GM21723 (cell line): ENCODE data around the gene RBCK1.
"Not testable (repeated sequence)": the region's sequence is repeated elsewhere in the genome, so short reads cannot be mapped to it uniquely, and the experiment has no call there.

Source experiments
- ATAC-seq: cut with Tn5 transposase; IDR thresholded peaks from one replicate; pipeline ENCODE4 v1.9.1; 2021; ENCODE audit warnings: mild to moderate bottlenecking, moderate library complexity; ENCODE audit not compliant: unreplicated experiment

Gene RBCK1

DNA sequence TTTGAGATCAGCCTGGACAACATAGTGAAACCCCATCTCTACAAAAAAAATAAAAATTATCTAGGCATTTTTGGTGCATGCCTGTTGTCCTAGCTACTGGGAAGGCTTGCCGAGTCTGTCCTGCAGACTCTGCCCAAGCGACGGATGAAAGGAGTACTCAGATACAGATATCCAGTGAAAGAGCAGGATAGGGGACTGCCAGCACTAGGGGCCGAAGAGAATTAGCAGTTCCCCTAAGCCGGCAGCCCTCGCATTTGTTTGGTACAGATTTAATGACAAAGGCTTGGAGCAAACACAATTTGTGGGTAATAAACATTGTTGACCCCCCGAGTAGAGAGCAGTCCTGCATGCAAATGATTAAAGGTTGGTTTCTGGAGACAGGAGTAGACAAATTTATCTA, 59.7 kb downstream of the RBCK1 start:
- ATAC-seq = no peak

DNA sequence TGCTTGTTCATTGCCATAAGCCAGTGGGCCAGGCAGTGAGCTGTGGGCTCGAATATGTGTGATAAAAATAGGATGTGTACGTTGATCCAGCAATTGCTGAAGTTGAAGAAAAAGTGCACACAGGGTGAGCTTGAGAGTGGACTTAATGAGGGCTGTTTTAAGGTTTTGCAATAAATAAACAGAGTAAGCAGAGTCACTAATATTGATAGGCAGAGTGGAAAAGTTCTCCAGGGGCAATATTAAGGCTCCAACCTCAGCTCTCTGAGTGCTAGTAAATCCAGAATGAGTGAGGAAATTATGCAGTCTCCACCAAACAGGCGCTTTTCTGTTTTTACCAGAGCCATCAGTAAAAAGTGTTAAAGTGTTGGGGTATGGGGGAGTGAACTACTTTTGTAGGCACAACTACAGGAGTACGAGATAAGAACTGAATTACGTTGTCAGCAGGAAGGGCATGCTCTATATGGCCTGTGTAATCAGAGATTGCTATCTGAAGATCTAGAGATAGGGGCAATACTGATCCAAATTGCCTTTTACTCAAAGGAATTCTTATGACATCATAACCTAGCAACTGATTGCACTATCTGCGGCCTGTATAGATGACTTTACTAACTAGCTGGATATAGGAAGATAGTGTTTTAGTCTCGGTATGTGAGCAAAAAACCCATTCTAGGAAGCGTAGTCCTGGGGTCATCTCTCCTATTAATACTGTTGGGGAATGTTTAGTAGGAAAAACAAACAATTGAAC, 61.8 kb downstream of the RBCK1 start:
- ATAC-seq = no peak

GRCh38 chr20:472137-472846, 64.2 kb downstream of the RBCK1 start:
- ATAC-seq = no peak

- no peak for ATAC-seq
Measured at GRCh38 chr20:472889-473292, 64.8 kb downstream of the RBCK1 start.

GRCh38 chr20:474581-474980, 66.5 kb downstream of the RBCK1 start:
- ATAC-seq = no peak

DNA sequence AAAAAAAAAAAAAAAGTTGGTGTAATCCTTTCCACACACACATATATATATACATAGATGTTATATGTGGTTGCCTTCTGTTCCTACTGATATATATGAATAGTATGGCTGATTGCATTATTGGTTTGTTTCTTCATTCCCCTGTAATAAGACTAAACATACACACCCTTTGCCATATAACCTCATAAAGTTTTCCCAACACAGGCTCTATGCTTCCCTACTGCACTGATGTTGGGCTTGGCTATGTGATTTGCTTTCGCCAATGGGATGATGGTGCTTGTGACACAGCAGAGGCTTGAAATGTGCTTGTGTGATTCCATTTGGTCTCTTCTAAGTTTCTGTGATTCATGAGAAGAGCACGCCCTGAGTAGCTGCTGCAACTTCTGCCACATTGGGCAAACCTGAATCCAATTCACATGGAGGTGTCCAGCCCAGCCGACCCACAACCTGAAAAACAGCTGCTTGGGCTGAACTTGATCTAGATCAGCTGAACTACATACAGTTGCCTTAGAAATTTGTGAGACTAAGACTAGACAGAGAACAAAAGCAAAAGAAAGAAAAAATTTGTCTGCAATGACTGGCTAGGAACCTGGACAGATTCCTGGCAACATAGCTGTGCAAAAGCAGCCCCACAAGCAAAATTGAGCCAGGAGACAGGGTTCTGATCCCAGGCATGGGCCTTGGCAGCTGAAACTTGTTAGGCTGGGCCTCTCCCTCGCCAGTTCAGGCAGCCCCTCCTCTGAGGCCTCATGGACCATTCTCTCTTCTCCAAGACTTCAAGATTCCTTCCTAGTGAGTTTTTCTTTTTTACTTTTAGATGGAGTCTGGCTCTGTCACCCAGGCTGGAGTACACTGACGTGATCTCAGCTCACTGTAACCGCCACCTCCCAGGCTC, 67.6 kb downstream of the RBCK1 start:
- no peak for ATAC-seq

GRCh38 chr20:476561-477249, 68.6 kb downstream of the RBCK1 start:
- not testable (repeated sequence) for ATAC-seq

GRCh38 chr20:478010-478948, 70.2 kb downstream of the RBCK1 start:
- ATAC-seq = no peak

DNA sequence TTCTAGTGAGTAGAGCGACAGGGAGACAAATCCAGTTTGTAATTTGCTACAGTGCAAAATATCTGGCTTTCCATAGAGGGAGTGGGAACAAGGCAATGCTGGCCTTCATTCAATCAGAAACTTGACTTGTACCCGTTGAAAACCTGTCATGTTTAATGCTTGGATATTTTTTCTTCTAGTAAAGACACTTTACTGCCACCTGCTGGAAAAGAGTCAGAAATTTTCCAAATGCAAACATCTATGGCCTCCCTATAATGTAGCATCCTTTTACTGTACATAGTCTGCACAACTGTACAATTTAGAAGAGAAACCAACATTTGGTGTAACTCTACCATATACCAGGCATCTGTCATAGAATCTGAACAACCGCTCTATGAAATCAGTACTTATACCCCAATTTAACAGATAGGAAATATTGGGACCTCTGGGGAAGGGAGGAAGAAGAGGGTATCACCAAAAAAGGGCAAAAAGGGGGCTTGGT, 70.9 kb downstream of the RBCK1 start:
- ATAC-seq = no peak

DNA sequence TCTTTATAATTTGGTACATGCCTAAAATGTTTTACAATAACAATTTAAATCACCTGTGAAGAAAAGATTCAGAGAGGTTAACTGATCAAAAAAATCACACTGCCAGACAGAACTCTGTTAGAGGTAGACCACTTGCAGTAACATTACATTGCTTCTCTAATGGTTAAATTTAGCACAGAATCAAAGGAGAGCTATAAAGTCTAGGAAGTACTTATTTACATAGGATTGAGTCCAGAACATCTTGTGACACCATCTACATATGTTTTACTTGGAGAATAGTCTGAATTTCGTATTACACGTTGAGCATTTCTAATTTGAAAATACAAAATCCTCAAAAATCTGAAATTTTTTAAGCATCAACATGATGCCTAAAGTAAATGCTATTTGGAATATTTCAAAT, 71.4 kb downstream of the RBCK1 start:
- ATAC-seq = no peak

DNA sequence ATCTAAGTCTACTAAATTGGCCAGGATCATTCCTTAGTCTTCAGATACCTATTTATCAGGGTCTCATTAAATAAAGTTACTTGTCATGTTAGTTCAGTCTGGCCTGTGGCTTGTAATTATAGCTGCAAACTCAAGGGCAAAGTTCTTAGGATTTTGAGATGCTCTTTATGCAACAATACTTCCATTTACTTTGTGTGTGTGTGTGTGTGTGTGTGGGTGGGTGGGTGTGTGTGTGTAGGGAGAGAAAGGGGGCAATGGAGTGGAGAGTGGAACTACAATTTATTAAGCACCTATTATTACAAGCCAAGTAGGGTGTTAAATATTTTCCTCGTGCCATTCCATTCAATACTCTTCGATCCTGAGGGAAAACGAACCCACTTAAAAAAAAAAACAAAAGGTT, 71.9 kb downstream of the RBCK1 start:
- ATAC-seq = no peak

DNA sequence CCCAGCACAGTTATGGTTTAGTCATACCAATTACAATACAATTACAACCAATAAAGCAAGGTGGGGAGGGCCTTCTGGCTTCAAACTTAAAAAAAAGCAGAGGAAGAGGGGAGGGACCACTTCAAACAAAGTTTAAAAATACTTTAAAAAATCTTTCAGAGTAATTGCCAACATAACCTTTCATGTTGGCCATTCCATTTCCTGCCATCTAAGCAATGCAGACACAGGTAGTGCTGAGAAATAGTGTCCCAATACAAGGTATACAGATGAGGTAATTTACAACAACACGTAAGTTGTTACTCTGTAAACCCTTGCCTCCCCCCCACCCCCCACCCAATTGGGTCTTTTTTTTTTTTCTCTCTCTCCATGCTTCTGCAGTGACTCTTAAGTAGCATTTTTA, 73.1 kb downstream of the RBCK1 start:
- no peak for ATAC-seq
